Measurements from ENCODE around the gene ACADS.

ACADS gene

DNA sequence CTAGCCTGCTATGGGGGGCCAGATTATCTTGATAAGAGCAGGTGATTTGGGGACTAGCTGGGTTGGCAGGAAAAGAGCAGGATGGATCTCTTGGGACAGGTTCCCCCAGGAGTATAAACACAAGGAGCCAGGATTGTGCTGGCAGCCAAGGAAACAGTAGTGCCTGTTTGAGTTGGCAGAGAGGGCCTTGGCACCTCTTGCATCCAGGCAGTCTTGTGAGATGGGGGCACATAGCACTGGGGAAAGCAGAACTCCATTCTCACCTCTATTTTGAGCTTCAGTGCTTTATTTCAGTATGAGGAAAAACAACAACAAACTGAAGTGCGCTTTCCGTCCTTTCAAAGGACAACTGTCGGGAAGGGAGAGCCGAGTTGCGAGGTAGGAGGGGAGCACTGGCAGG, 24.7 kb upstream of the ACADS start:
- no peak for DNase-seq (ENCODE audit: low read depth)

DNA sequence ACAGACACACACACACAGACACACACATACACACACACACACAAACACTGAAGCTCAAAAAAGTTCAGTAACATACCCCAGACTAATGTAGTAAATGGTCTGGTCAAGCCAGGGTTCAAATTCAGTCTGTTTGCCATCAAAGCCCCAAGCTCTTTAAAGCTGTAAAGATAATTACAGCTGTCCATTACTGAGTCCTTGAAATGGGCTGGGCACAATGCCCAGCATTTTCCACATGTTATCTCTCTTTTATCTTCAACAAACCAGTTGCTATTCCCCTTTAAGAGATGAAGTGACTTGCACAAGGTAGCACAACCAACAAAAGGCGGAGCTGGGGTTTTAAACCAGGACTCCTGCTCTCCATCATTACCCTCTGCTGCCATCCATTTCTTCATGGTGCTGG, 23.0 kb upstream of the ACADS start:
- DNase-seq (ENCODE audit: low read depth), result no peak

DNA sequence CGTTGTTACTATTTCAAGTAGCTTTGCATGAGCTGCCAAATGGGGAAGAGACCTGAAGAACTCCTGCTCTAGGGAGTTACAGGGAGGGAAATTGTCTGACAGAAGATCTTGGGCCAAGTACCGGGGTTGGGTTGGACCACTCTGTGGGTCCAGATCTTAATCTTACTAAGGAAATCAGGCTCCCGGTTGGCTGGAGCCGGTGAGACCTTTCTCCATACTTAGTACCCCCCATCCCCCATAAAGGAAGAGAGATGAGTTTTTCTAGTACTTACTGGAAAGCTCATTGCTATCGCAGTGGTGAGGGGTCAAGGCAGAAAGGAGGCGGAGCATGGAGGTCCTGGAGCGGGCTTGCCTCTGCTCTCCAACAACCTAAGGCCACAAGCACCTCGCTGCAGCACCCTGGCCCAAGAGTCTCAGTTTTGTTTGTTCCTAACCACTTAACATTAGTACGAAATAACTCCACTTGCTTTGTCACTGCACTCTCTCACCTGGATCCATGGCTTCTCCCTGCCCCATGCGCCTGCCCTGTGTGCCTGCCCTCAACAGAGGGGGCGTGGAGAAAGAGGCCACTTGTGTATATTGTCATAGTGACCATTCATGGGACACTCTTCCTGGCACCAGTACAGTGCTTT, 22.2 kb upstream of the ACADS start:
- no peak for DNase-seq (ENCODE audit: low read depth)

DNA sequence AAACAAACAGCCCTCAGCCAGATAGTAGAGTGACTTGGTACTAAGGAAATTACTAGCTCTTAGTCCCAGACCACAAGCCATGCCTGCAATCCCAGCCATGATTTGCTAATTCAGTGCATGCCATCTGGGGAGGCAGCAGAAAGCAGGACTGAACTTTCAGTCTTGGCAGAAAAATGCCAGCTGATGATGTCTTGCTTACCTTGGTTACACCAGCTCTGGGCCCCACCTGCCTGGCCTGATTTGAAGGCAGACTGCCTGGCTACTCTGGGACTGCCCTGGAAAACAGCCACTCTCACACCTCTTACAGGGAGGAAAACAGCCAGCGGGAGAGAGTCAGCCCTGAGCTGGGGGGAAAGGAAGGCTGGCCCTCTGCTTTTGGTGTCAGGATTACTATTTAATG, 20.0 kb upstream of the ACADS start:
- no peak for DNase-seq (ENCODE audit: low read depth)

DNA sequence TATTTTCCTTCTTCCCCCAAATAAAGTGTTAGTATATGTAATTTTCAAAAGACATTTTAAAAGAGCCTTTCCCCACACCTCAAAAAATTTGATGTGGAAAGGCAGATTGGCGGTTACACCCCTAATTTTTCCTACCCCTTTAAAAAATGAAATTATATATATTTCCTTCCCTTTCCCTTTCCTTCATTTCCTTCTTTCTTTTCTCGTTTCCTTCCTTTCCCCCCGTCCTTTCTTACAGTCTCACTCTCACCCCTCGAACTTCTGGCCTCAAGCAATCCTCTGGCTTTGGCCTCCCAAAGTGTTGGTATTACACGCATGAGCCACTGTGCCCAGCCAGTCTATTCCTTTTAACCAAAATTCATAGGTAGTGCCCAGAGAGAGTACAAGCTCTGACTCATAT, 19.6 kb upstream of the ACADS start:
- DNase-seq (ENCODE audit: low read depth), result no peak

DNA sequence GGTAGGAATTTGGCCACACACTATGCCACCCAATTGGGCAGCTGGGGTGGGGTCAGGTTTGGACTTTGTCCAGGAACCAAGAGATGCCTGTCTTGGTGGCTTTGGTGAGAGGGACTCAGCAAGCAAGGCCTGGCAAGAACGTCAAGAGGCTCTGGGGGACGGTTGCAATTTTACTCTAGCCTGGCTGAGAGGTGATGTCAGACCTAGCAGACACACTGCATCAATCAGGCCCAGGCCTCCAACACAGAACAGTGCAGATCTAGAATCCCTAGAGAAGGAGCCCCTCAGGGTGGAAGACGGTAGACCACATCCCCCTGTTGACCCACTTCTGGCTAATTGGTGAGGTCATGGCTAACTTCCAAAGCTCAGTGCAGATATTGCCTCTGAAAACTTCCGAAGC, 17.0 kb upstream of the ACADS start:
- DNase-seq (ENCODE audit: low read depth), result no peak

DNA sequence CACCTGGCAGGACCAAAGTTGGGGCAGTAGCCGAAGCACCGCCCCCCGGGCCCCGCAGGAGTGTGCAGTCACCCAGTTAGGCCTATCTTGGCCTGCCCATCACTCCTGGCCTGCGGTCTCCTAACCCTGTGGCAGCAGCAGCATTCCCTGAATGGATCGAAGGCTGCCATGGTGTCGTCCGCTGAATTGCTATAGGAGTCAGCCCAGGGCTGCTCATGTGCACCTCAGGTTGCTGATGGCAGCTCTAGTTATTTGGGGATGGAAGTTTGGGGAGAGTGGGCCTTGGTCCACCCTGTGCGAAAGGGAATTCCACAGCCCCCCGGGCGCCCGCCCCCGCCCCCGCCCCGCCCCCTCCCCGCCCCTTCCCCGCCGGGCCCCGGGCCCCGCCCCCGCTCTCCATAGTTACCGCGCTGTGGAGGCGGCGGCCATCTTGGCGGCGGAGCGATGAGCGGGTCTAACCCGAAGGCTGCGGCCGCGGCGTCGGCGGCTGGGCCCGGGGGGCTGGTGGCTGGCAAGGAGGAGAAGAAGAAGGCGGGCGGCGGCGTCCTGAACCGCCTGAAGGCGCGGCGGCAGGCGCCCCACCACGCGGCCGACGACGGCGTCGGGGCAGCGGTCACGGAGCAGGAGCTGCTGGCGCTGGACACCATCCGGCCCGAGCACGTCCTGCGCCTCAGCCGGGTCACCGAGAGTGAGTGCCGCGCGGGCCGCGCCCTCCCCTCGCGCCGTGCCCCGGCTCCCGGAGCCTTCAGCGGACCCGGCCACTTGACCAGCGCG, 15.4 kb upstream of the ACADS start, which contains the start of gene UNC119B:
TSS of gene UNC119B (plus strand) at position 428 of the 774 bp plus-strand sequence. CDS start at position 445, 17 bp downstream.
- peak; percentile 68 for DNase-seq (ENCODE audit: low read depth)

DNA sequence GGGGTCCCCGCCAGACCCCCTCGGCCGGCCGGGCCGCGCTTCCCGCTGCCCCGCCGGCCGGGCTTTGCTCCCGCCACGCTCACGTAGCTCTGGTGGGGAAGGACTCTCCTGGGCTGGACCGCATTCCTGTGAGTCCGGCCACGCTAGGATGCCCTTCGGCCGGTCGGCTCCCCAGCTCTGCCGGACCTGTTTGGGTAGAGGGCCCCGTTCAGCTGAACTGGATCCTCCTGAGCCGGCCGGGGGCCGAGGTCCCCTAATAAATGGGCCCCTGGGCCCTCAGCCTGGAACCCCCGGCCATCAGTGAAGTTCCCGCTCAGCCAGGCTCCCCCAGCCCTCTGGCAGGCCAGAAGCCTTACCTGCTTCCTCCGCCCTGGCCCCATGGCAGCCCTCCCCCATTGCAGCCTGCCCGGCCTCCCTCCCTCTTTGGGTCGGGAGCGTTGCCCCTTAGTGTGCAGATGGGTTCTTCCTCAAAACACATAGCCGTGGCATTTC, 14.8 kb upstream of the ACADS start:
- peak; percentile 40 for DNase-seq (ENCODE audit: low read depth)

DNA sequence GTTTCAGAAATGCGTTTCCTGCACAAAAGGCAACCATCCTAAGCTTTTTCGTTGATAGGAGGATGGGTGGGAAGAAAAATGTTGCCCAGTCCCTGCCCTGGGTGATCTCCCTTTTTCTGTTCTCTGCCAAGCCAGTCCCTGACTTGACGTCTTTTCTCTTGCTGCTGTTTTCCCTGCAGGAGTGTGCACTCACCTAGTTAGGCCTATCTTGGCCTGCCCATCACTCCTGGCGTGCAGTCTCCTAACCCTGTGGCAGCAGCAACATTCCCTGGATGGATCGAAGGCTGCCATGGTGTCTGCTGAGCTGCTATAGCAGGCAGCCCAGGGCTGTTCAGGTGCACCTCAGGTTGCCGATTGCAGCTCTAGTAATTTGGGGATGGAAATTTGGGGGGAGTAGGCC, 14.2 kb upstream of the ACADS start:
- no peak for DNase-seq (ENCODE audit: low read depth)

DNA sequence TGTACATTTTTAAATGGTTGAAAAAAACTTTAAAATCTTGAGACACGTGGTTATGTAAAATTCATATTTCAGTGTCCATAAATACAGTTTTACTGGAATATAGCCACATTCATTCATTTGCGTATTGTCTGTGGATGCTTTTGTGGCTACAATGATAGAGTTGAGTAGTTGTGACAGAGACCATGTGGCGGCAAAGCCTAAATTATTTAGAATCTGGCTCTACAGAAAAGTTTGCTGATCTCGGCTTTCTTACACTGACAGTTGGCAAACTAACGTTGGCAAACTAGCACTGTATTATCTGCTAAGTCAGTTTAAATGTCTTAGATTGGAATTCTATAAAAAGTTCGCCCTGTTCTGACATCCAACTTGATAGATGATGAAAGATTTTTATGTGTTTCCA, 13.0 kb upstream of the ACADS start:
- no peak for DNase-seq (ENCODE audit: low read depth)

DNA sequence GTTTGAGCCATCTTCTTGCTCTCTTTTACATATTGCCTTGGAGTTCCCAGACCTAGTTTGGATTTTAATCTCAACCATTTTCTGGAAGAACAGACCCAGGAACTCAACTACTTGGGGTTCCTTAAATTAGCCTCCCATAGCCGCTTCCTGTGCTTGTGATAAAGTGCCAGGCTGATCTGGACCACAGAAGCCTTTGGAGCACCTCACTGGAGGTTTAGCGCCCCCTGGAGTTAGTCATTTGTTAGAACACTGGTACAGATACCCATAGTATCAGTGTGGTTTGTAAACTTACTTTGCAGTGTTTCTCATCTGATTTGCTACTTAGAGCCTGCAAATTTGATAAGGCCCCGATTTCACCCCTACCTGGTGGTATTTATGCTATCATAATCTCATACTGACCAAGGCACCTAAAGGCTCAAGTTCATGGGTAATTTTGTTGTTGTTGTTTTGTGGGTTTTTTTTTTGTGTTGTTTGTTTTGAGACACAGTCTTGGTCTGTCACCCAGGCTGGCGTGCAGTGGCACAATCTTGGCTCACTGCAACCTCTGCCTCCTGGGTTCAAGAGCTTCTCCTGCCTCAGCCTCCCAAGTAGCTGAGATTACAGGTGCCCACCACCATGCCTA, 11.7 kb upstream of the ACADS start:
- DNase-seq (ENCODE audit: low read depth), result peak; percentile 88

DNA sequence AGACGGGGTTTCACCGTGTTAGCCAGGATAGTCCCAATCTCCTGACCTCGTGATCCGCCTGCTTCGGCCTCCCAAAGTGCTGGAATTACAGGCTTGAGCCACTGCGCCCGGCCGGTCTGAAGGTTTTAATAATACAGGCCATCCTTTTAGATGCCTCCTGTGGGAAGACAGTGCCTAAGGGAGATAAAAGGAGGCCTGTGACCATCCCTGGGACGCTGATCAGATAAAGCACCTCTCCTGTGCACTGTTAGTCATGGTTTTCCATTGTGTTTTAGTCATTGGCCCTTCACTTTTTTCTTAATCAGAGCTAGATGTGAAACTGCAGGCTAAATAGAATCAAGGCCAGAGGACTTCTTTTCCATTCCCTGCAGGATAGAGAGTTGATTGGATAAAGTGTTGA, 7.6 kb upstream of the ACADS start:
- DNase-seq (ENCODE audit: low read depth), result no peak

DNA sequence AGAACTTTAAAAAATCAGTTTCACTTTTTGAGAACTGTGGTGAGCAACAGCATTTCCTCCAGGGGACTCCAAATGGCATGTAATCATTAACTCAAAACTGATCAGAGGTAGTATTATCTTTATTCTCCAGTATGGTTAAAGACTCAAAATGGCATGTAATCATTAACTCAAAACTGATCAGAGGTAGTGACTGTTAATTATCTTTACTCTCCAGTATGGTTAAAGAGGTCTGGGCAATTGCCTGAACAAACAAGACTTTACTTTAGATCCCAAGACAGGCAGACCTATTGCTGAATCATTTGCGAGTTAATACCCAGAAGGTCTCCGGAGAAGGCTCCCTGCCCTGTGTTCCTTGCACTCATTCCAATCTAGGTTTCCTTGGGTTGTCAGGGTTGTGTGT, 6.6 kb upstream of the ACADS start:
- no peak for DNase-seq (ENCODE audit: low read depth)

DNA sequence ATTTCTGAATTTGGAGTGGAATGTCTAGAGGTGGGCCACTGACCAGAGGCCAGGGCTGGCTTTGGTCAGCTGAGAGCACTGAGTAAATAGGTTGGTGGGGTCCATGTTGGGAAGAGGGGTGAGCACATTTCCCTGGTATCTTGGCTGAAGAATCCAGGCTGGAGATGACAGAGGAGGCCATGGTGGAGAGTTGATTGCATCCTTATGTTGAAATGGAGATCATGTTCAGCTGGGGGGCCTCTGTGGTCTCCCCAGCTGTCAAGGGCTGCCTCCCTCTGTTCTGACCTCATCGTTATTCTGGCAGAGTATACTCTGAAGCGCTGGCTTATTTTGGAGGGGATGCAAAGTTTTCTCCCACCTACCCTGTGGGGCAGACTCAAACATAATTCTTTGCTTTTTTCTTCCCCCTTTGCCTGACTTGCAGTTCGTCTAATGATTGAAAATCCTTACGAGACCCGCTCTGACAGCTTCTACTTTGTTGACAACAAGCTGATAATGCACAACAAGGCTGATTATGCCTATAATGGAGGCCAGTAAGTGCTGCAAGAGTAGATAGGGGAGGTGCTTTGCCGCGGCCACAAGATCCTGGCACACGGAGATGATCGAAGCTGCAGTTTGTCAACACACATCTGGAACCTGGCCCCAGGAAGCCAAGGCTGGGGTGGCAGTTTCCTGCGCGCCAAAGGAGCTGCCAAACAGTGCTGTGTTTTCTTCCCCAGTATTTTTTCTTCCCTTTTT, 6.0 kb upstream of the ACADS start:
- DNase-seq (ENCODE audit: low read depth), result no peak

DNA sequence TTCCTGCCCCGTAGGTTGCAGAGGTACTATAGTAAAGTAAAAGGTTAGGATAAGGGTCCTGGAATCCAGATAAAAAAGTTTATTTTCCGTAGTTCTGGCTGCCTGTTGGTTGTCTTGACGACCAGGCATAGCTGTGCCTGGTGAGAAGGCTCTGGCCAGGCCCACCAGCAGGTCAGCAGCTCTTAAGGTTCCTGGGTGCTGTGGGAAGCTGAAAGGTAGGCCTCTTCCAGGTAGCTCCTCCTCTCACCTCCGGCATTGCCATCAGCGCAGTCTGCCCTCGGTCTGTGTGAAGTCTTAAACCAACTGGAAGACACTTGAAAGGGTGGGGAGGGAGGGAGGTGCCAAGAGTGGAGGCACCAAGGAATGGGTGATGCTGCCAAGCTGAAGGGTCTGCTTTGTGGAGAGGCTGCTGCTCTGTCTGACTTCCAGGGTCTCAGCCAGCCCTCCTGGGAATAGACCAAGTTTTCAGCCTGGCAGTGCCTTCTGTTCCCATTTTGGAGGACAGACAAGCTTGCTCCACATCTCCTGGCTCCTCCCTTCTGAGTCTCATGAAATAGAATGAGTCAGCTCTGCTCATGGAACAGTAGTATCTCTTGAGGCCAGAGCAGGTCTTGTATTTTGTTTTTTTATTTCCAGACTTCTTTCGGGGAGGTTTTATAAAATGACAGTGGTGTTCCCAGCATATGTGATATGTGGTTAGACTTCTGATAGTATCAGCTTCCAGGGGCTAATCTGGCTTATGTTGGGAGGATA, 5.2 kb upstream of the ACADS start:
- peak; percentile 67 for DNase-seq (ENCODE audit: low read depth)

DNA sequence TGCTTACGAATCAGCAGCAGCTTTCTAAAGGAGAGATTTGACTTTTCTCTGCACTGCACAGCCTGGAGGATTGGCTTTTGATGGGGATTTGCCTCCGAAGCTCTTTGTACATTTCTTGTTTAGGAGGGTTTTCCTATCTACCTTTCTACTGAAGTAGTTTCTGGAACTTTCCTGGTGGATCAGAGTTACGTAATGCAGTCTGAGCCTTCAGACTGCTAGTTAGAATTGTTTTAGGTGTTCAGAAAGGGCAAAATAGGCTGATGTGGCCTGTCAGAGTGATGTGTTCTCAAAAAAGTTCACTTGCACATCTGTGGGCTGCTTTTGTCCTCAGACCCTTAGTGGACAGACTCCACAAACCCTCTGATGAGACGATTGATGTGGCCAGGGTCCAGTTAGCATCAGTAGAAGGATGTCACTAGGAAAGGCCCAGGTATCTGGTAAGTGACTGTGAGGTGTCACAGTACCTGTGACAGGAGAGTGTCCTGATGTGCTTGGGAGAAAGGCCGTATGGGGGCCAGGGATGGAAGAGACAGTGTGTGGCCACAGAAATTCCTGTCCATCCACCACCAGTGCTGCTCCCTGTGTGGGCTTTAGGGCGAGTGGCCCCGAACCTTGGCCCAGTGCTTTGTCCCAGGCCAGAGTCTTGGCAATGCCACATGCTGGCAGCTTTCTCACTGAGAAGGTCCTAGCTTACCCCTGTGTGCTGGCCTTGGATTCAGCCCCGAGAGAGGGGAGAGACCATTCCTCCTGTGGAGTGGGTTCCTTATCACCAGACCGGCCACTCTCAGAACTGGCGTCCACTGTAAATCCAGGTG, 4.4 kb upstream of the ACADS start:
- no peak for DNase-seq (ENCODE audit: low read depth)

DNA sequence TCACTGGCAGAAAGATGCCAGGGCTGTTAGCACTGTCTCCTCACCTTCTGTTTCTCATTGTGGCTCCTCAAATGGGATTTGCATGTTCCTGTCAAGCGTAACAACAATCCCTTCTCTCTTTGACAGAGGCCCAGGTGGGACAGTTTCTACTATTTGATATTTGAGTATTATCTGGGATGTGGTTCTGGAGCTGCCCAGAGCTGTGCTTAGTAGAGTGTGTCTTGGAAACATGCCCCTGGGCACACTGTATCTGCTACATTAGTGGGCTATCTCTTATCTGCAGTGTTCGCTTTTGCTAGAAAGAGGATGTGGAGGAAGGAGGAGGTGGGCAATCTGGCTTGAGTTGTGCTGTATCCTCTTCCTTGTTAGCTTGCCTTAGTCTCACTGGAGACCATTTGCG, 3.8 kb upstream of the ACADS start:
- DNase-seq (ENCODE audit: low read depth), result no peak

DNA sequence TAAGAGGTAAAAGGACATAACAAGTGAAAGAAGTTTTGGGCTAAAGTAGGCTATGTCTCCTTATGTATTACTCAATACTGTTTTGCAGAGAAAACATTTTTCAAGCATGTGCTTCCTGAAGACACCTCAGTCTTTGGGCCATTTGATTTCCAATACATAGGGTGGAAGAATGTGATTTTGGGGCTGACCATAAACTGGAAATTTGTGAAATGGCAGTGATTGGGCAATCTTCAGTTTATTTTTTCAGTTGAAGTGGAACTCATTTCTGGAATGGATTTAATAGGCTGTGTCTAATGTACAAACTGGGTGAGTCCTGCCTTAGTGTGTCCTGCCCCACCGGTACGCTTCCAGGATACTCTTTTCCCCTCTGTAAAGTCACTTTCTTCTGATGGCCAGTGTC, 2.8 kb upstream of the ACADS start:
- DNase-seq (ENCODE audit: low read depth), result no peak

DNA sequence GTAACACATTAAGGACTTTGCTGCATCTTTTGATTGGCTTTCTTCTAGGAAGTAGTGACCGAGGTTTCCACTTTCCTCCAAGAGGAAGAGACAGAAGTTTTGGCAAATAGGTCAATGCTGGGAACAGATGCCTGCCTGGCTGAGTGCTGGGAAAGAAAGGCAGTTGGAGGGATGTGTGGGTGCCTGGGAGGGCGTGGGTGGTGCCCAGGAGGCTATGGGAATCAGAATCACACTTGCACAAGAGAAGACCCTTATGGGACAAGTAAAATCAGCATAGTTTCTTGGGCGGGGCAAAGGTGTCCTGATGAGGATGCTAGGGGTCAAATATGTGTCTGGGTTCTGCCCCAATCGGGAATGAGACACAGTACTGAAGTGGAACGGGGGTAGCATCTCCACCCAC, 906 bp upstream of the ACADS start:
- no peak for DNase-seq (ENCODE audit: low read depth)

DNA sequence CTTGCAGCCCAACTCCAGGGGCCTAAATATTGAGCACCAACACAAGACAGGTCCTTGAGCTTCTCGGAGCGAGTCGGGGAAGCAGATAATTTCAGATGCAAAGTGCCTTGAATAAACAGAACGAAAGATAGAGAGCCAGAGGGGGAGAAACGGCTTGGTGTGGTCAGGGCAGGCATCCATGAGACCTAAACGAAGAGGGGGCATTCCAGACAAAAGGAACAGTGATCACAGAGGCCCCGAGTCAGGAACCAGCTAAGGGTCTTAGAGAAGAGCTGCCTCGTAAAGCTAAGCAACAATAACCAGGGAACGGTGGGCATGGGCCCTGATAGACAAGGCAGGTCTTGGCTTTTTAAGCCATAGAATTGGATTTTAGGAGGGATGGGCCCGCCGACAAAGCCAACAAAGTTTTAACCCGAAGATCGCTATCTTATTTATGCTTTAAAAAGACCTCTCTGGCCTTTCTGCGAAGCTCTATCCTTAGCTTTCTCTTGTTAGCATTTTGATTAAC, 421 bp upstream of the ACADS start:
- DNase-seq (ENCODE audit: low read depth), result no peak

DNA sequence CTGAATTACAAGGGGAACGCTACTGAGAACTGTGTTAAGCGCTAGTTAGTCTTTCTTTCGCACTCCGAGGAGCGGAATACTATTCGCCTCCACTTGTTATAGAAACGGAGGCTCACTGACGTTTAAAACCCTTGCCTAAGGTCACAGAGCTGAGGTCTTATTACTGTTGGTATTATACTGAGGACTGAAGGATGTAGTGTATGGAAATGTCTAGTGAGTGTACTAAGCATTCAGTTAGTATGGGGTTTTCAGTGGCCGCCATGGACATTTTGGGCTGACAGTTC, 826 bp downstream of the ACADS start:
- no peak for DNase-seq (ENCODE audit: low read depth)
